Measurements from ENCODE around the gene TBC1D2B.
A peak's percentile ranks its signal among the peaks of the same experiment; 100 is the strongest.
"Not testable (repeated sequence)": the region's sequence is repeated elsewhere in the genome, so short reads cannot be mapped to it uniquely, and the experiment has no call there.

TBC1D2B gene

DNA sequence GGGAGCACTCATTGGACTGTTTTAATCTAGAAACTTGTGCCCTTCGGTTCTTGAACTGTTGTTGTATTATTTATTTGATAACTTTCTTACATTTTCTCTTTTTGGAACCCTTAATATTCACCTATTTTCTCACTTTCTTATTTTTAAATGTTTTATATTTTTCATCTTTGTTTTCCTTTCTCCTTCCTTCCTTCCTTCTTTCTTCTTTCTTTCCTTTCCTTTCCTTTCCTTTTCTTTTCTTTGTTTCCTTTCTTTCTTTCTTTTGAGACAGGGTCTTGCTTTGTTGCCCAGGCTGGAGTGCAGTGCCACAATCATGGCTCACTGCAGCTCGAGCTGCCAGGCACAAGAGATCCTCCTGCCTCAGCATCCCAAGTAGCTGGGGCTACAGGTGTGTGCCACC lies 108.5 kb downstream of the TBC1D2B start:
- H3K9me3 ChIP-seq (replicated peaks in 1 of 2; ENCODE audit: control insufficient read depth in 2 of 2, insufficient read depth in 1 of 2, low read depth in 1 of 2, low read length in 2 of 2): no peaks in the 10 kb centered on the region
- no peak overlapping the region for H3K4ac ChIP-seq (ENCODE audit: low read length)
- H3K4me2 ChIP-seq (ENCODE audit: insufficient read depth, low read length, poor library complexity, severe bottlenecking): no peak overlapping the region
- H3K18ac ChIP-seq (ENCODE audit: low read length): no peak overlapping the region
- H3K27me3 ChIP-seq (ENCODE audit: control insufficient read depth in 3 of 3, insufficient read depth in 3 of 3, low read depth in 1 of 3, low read length in 3 of 3): peaks cover 0 to 3% (median 0%) of the 10 kb centered on the region in 3 experiments
- H3K9ac ChIP-seq (ENCODE audit: low read depth, low read length, poor library complexity): no peak overlapping the region
- no peak overlapping the region for H3K23ac ChIP-seq (ENCODE audit: low read depth, low read length, poor library complexity)
- no peaks in the 10 kb centered on the region for H3K36me3 ChIP-seq (replicated peaks in 1 of 2; ENCODE audit: control insufficient read depth in 2 of 2, insufficient read depth in 2 of 2, low read length in 2 of 2)
- no peak overlapping the region for H3K27ac ChIP-seq (replicated peaks; ENCODE audit: low read length)
- no peak overlapping the region for H2BK120ac ChIP-seq (ENCODE audit: low read depth, low read length)
- no peak overlapping the region for H2AFZ ChIP-seq (ENCODE audit: low read length)
- no peak overlapping the region for H4K91ac ChIP-seq (ENCODE audit: low read depth, low read length, poor library complexity)
- H2BK12ac ChIP-seq (ENCODE audit: low read length): no peak overlapping the region
- no CpG with 5 or more reads among the region's 2 CpGs for WGBS, 2 donors (ENCODE audit: extremely low coverage in 2 of 2, insufficient read length in 2 of 2, insufficient replicate concordance in 1 of 2)
- no peak overlapping the region for H2AK5ac ChIP-seq (ENCODE audit: low read depth, low read length)
- no peak overlapping the region for H4K8ac ChIP-seq (ENCODE audit: low read depth, low read length)
- no peaks in the 10 kb centered on the region for H3K4me1 ChIP-seq (ENCODE audit: control insufficient read depth in 2 of 2, insufficient read depth in 1 of 2, low read depth in 1 of 2, low read length in 2 of 2)
- no peak for DNase-seq (ENCODE audit: low spot score)
- H3K79me1 ChIP-seq (ENCODE audit: low read depth, low read length): peaks cover 1% of the 10 kb centered on the region
- H2BK15ac ChIP-seq (ENCODE audit: low read length): no peak overlapping the region
- H3K4me3 ChIP-seq (ENCODE audit: low read length in 2 of 2): no peak overlapping the region
- no peak overlapping the region for H3K14ac ChIP-seq (ENCODE audit: low read length)
- no peak overlapping the region for H2BK5ac ChIP-seq (ENCODE audit: low read length)

DNA sequence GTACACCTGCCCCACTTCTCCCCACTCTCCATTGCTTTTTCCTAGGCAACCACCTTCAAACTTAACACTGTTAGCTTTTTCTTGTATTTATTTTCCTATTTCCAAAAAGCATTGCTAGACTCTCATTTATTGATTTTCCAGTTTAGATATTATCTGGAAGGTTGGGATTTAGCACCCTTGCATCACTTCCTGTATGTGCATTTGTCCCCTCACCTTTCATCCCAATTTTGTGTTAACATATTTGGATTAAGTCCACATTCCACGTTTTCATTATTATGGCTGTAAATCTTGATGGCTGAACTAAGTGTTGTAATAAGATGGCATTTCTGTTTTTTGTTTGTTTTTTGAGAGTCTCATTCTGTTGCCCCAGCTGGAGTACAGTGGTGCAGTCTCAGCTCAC lies 109.7 kb downstream of the TBC1D2B start:
- no peak overlapping the region for H3K23ac ChIP-seq (ENCODE audit: low read depth, low read length, poor library complexity)
- no peak overlapping the region for H2BK5ac ChIP-seq (ENCODE audit: low read length)
- H3K4ac ChIP-seq (ENCODE audit: low read length): no peak overlapping the region
- no peak overlapping the region for H2BK15ac ChIP-seq (ENCODE audit: low read length)
- H3K36me3 ChIP-seq (replicated peaks in 1 of 2; ENCODE audit: control insufficient read depth in 2 of 2, insufficient read depth in 2 of 2, low read length in 2 of 2): no peaks in the 10 kb centered on the region
- H4K8ac ChIP-seq (ENCODE audit: low read depth, low read length): no peak overlapping the region
- no peak overlapping the region for H2BK12ac ChIP-seq (ENCODE audit: low read length)
- H3K79me1 ChIP-seq (ENCODE audit: low read depth, low read length): peaks cover 1% of the 10 kb centered on the region
- no peak overlapping the region for H4K91ac ChIP-seq (ENCODE audit: low read depth, low read length, poor library complexity)
- WGBS, 2 donors (ENCODE audit: extremely low coverage in 2 of 2, insufficient read length in 2 of 2, insufficient replicate concordance in 1 of 2): no CpG with 5 or more reads among the region's 1 CpG
- no peak overlapping the region for H3K4me3 ChIP-seq (ENCODE audit: low read length in 2 of 2)
- H2AFZ ChIP-seq (ENCODE audit: low read length): no peak overlapping the region
- H3K9ac ChIP-seq (ENCODE audit: low read depth, low read length, poor library complexity): no peak overlapping the region
- no peak overlapping the region for H2AK5ac ChIP-seq (ENCODE audit: low read depth, low read length)
- no peak overlapping the region for H3K4me2 ChIP-seq (ENCODE audit: insufficient read depth, low read length, poor library complexity, severe bottlenecking)
- H3K27me3 ChIP-seq (ENCODE audit: control insufficient read depth in 3 of 3, insufficient read depth in 3 of 3, low read depth in 1 of 3, low read length in 3 of 3): peaks cover 0 to 3% (median 0%) of the 10 kb centered on the region in 3 experiments
- no peak overlapping the region for H3K27ac ChIP-seq (replicated peaks; ENCODE audit: low read length)
- H3K4me1 ChIP-seq (ENCODE audit: control insufficient read depth in 2 of 2, insufficient read depth in 1 of 2, low read depth in 1 of 2, low read length in 2 of 2): no peaks in the 10 kb centered on the region
- DNase-seq (ENCODE audit: low spot score): no peak
- no peaks in the 10 kb centered on the region for H3K9me3 ChIP-seq (replicated peaks in 1 of 2; ENCODE audit: control insufficient read depth in 2 of 2, insufficient read depth in 1 of 2, low read depth in 1 of 2, low read length in 2 of 2)
- H3K18ac ChIP-seq (ENCODE audit: low read length): no peak overlapping the region
- no peak overlapping the region for H2BK120ac ChIP-seq (ENCODE audit: low read depth, low read length)
- no peak overlapping the region for H3K14ac ChIP-seq (ENCODE audit: low read length)

DNA sequence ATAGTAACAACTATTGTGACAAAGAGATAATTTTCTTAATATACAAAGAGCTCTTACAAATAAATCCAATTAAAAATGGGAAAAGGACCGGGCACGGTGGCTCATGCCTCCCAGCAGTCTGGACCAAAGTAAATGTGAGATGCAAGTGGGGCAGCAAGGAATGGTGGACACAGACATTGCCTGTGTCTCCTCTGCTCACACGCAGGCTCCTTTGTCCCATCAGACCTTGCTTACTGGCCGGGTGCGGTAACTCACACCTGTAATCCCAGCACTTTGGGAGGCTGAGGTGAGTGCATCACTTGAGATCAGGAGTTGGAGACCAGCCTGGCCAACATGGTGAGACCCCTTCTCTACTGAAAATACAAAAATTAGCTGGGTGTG lies 110.3 kb downstream of the TBC1D2B start:
- H3K36me3 ChIP-seq (replicated peaks in 1 of 2; ENCODE audit: control insufficient read depth in 2 of 2, insufficient read depth in 2 of 2, low read length in 2 of 2); H2BK5ac ChIP-seq (ENCODE audit: low read length); H3K27ac ChIP-seq (replicated peaks; ENCODE audit: low read length); DNase-seq (ENCODE audit: low spot score); H2AK5ac ChIP-seq (ENCODE audit: low read depth, low read length); H2BK12ac ChIP-seq (ENCODE audit: low read length); H3K27me3 ChIP-seq (ENCODE audit: control insufficient read depth in 3 of 3, insufficient read depth in 3 of 3, low read depth in 1 of 3, low read length in 3 of 3); H2BK120ac ChIP-seq (ENCODE audit: low read depth, low read length); H4K8ac ChIP-seq (ENCODE audit: low read depth, low read length); H3K18ac ChIP-seq (ENCODE audit: low read length); H3K79me1 ChIP-seq (ENCODE audit: low read depth, low read length); H2BK15ac ChIP-seq (ENCODE audit: low read length); H3K9ac ChIP-seq (ENCODE audit: low read depth, low read length, poor library complexity); H3K23ac ChIP-seq (ENCODE audit: low read depth, low read length, poor library complexity); H3K4me2 ChIP-seq (ENCODE audit: insufficient read depth, low read length, poor library complexity, severe bottlenecking); H3K4me3 ChIP-seq (ENCODE audit: low read length in 2 of 2); H3K4me1 ChIP-seq (ENCODE audit: control insufficient read depth in 2 of 2, insufficient read depth in 1 of 2, low read depth in 1 of 2, low read length in 2 of 2); H3K4ac ChIP-seq (ENCODE audit: low read length); H2AFZ ChIP-seq (ENCODE audit: low read length); H3K14ac ChIP-seq (ENCODE audit: low read length); H4K91ac ChIP-seq (ENCODE audit: low read depth, low read length, poor library complexity); H3K9me3 ChIP-seq (replicated peaks in 1 of 2; ENCODE audit: control insufficient read depth in 2 of 2, insufficient read depth in 1 of 2, low read depth in 1 of 2, low read length in 2 of 2): not testable (repeated sequence)
- WGBS, 2 donors (ENCODE audit: extremely low coverage in 2 of 2, insufficient read length in 2 of 2, insufficient replicate concordance in 1 of 2): no CpG with 5 or more reads among the region's 5 CpGs

DNA sequence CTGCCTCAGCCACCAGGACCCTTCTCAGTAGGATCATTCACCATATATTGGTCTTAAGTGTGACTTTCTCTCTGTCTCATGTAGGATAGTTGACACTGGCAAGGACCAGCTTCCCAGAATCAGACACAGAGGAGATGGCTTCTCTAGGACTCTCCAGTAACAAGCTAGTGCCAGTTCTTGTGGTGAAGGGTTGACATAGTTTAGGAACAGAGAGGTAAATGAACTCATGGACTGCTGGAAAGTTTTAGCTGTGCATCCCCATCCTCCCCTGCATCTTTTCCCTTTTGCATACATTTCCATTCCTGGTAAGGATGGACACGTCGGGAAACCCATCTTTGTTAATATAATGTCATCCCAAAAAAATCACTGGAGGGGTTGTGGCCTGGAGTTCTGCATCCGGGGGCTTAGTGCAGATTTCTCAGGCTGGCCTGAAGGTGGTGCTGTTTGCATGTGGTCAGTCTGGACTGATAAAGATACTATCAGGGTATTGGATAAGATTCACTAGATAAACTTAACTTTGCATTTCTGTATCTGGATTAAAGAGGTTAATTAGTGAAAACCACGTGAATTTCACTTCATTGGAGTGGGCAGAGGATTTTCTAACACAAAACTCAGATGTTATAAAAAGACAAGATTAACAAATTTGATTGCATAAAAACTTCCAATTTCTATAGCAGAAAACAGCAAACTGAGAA lies 110.8 kb downstream of the TBC1D2B start:
- Histone ChIP-seq H3K9ac (ENCODE audit: low read depth, low read length, poor library complexity) (no peak overlapping the region), H3K27ac (replicated peaks; ENCODE audit: low read length) (no peak overlapping the region), H3K79me1 (ENCODE audit: low read depth, low read length) (peaks cover 1% of the 10 kb centered on the region), H3K36me3 (replicated peaks in 1 of 2; ENCODE audit: control insufficient read depth in 2 of 2, insufficient read depth in 2 of 2, low read length in 2 of 2) (no peaks in the 10 kb centered on the region), H2AK5ac (ENCODE audit: low read depth, low read length) (no peak overlapping the region), H3K9me3 (replicated peaks in 1 of 2; ENCODE audit: control insufficient read depth in 2 of 2, insufficient read depth in 1 of 2, low read depth in 1 of 2, low read length in 2 of 2) (no peaks in the 10 kb centered on the region), H3K18ac (ENCODE audit: low read length) (no peak overlapping the region), H3K4me1 (ENCODE audit: control insufficient read depth in 2 of 2, insufficient read depth in 1 of 2, low read depth in 1 of 2, low read length in 2 of 2) (no peaks in the 10 kb centered on the region), H2BK120ac (ENCODE audit: low read depth, low read length) (no peak overlapping the region), H2BK12ac (ENCODE audit: low read length) (no peak overlapping the region), H3K27me3 (ENCODE audit: control insufficient read depth in 3 of 3, insufficient read depth in 3 of 3, low read depth in 1 of 3, low read length in 3 of 3) (peaks cover 0 to 3% (median 0%) of the 10 kb centered on the region in 3 experiments), H3K23ac (ENCODE audit: low read depth, low read length, poor library complexity) (no peak overlapping the region), H3K4ac (ENCODE audit: low read length) (no peak overlapping the region), H3K4me2 (ENCODE audit: insufficient read depth, low read length, poor library complexity, severe bottlenecking) (no peak overlapping the region), H2BK15ac (ENCODE audit: low read length) (no peak overlapping the region), H3K14ac (ENCODE audit: low read length) (no peak overlapping the region), H3K4me3 (ENCODE audit: low read length in 2 of 2) (no peak overlapping the region), H4K91ac (ENCODE audit: low read depth, low read length, poor library complexity) (no peak overlapping the region), H2AFZ (ENCODE audit: low read length) (peak overlapping the region; percentile 24), H4K8ac (ENCODE audit: low read depth, low read length) (no peak overlapping the region), H2BK5ac (ENCODE audit: low read length) (no peak overlapping the region)
- no peak for DNase-seq (ENCODE audit: low spot score)
- WGBS, 2 donors (ENCODE audit: extremely low coverage in 2 of 2, insufficient read length in 2 of 2, insufficient replicate concordance in 1 of 2): no CpG with 5 or more reads among the region's 4 CpGs
